ENCODE measurements around the gene LYPD8.

The LYPD8 gene

DNA sequence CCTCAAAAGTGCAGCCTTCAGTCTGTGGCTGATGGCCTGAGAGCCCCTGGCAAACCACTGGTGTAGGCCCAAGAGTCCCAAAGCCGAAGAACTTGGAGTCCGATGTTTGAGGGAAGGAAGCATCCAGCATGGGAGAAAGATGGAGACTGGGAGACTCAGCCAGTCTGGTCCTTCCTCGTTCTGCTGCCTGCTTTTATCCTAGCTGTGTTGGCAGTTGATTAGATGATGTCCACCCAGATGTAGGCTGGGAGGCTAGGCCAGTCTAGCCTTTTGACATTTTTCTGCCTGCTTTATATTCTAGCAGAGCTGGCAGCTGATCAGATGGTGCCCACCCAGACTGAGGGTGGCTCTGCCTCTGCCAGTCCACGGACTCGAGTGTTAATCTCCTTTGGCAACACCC is 1.1 kb upstream of the LYPD8 start:
- DNase-seq = no peak

DNA sequence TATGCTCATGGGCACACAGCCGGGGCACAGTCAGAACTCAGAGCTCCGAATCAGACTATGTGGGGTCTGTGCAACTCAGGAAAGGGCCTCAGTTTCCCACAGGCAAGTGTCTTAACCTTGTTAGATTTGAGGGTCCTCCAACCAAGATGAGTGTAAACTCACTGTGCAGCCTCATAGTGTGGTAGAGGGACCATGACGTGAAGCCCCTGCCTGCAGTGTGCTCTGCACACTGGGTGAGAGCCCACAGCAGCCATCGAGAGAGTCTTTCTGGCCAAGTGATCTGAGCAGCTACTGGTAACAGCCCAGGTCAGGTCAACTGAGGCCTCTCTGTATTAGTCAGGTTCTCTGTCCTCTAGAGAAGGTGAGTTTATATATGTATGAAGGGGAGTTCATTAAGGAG is 592 bp upstream of the LYPD8 start:
- no peak for DNase-seq

DNA sequence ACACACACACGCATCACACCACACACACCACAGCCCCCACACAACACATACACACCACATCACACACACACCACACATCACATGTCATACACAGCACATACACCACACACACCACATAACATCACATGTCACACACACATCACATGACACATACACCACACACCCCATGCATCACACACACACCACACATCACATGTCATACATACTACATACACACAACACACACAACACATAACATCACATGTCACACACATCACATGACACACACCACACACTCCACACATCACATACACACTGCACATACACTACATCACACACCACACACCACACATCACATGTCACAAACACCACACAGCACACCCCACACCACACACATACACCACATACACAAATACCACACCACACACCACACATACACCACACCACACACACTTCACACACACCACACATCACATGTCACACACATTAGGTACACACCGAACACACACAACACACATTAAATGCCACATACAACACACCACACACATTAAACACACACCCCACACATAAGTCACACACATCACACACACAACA is 1.8 kb downstream of the LYPD8 start:
- DNase-seq = no peak

DNA sequence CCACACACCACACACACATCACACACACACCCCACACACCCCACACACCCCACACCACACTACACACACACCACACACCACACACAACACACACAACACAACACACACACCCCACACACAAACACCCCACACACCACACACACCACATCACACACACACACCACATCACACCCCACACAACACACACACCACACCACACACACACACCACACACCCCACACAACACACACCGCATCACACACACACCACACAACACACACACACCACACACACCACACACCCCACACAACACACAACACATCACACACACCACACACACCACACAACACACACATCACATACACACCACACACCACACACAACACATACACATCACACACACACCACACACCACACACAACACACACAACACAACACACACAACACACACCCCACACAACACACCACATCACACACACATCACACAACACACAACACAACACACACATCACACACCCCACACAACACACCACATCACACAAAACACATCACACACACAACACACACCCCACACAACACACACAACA is 2.4 kb downstream of the LYPD8 start:
- DNase-seq = no peak

DNA sequence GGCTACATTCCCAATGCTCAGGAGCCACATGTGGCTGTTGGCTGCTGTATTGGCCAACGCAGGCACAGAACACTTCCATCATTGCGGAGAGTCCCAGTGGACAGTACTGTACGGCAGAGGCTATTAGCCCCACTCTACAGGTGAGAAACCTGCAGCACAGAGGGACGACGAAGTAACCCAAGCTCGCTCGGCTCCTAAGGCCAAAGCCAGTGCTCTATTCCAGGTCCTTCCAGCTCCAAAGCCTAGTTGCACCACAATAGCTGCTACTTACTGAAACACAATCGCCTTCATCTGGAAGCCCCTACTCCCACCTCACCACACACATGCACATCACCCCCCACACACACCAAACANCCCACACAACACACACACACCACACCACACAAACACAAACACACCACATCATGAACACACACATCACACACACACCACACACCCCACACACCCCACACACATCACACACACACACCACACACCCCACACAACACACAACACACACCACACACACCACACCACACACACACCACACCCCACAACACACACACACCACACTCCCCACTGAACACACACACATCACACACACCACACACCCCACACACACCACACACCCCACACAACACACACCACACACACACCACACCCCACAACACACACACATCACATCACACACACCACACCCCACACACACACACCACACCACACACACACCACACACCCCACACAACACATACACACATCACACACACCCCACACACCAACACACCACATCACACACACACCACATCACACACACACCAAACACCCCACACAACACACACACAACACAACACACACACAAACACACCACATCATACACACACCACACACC is 3.2 kb downstream of the LYPD8 start:
- no peak for DNase-seq

DNA sequence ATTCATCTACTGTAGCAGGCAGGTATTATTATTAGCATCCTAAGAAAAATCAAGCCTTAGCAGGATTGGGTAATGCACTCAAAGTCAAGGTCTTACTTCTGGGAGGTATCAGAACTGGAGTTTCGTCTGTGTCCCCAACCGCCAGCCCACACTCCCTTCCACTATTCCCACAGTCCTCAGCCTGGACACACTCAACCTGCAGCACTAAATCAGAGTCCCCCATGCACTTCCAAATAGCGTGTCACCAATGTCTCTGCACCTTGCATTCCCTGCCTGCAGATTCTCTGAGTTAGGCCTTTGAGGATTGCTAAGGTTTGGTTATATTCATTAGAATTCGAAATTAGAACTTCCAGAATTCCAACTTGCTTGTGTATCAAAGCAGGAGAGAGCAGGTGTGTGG is 3.9 kb downstream of the LYPD8 start:
- DNase-seq = no peak

DNA sequence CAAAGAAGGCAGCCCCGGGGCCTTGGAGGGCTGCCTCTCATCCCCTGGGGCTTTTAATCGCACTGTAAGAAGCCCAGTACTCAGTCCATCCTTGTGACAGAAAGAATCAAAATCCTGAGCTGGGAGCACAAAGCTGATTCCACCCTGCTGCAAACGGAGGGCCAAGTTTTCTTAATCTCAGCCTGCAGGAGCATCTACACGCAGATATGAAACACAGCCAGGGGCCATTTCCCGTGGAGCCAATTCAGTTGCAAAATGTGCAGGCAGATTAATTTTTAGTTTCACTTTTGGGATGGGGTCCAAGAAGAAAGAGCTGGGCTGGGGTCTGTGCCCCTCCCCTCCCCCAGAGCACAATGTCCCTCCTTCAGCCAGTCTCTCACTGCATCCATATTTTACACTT is 4.4 kb downstream of the LYPD8 start:
- no peak for DNase-seq

DNA sequence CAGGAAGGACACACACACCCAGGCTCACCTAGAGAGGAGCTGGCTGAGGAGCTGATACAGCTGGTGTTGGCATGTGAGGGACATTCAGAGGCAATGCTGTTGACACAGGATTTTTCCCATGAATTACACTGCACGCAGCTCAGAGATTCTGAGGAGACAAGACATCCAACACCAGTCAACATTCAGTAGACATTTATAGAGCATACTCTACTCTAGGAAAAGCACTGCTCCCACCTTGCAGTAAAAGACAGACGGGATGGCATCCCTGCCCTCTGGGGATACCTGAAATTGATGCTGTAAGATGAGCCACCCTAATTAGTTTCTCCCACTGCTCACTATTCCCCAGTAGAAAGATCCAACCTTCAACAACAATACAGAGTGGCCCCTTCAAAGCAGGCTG is 5.1 kb downstream of the LYPD8 start:
- no peak for DNase-seq

DNA sequence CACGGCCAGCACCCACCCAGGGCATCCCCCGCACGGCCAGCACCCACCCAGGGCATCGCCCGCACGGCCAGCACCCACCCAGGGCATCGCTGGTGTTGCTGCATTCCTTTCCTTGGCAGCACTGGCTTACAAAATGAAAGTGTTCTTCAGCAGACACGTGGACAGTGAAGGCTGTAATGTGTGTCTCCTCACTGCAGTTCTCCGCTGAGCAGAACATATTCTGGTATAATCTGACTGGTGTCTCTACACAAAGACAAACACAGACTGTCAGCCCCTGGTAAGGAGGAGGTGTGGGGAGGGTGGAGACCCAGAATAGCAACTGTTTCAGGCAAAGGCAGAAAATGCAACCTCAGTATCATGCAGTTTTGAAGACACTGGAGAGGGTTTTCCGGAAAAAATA is 7.3 kb downstream of the LYPD8 start:
- DNase-seq = no peak

DNA sequence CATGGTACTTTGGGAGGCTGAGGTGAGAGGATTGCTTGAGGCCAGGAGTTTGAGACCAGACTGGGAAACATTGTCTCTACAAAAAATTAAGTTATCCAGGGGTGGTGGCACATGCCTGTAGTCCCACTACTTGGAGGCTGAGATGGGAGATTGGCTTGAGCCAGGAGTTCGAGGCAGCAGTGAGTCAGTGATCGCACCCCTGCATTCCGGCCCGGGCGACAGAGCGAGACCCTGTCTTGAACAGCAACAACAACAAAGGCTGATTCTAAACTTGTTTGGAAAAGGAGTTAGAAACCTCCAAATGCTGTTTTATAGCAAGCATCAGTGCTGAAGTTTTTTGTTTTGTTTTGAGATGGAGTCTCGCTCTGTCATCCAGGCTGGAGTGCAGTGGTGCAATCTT is 14.7 kb downstream of the LYPD8 start:
- DNase-seq = no peak

DNA sequence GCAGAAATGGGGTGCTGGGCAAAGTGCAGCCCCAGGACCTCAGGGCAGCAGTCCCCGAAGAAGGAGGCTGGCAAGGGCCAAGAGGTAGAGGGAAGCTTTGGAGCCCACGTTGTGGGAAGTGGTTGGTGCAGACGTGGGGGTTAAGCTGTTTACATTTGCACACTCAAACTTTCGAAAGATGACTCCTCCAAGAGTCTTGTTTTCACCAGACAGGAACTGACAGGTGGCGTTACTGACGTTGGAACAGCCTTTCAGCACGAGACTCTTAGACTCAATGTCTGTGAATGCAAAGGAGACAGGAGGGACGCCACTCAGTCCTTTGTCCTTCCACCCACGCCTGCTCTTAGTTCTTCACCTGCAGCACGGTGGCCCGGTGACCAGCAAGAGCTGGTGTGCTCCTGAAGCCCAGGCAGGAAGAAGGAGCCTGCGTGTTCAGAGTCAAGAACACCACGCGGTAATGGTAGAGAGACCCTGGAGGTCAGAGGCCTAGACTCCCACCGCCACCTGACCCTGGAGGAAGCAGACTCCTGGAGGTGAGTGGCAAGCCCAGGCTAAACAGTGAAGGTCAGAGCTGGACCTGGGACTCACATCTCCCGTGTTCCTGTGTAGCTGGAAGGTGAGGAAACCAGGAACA is 15.9 kb downstream of the LYPD8 start:
- DNase-seq = no peak

DNA sequence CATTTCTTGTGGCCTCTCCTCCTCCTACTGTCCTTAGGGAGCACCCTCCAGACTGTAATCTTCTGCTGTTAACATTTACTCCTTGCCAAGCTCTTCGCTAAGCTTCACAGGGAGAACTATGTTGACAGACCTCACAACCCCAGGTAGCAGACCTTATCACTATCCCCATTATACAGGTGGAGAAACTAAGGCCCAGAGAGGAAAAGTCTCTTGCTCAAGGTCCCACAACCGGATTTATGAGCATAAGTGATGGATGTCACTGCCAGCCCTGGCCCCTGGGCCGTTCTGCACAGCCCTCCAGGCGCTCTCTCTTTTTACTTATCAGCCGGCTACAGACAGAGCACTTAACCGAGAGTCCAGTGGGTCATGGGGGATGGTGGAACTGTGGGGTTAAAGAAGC is 18.1 kb downstream of the LYPD8 start:
- DNase-seq = no peak

DNA sequence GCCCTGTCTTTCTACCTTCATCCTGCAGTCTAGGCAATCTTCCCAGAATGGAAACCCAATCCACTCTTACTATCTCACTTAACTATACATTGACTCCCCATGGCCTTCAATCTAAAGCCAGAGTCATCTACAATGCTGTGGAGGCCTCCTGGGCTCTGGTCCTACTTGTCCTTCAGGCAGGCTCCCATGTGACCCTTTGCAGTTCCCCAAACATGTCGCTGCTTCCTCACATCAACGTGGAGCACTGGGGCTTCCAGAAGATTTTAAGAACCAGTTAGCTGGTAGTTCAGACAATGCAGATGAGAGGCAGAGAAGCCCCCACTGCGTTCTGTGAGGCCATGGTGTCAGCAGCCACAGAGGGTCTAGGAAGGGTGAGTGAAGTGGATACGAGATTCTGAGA is 18.6 kb downstream of the LYPD8 start:
- DNase-seq = no peak

DNA sequence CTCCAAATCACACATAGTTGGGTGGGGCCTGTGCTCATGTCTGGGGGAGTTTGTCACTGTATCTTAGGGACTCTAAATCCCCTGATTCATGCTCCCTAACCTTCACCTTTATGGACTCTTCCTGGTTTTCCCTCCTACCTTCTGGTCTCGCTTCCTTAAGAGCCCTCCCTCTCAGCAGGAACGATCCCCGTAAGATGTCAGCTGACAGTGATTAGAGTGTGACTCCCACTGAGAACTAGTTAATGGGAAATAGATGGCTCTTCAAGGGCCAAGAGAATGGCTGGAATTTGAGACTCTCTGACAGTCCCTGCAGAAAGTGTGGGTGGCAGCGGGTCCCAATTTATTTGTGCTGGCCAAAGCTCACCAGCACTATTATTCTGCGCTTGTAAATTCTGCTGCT is 22.0 kb downstream of the LYPD8 start:
- no peak for DNase-seq

DNA sequence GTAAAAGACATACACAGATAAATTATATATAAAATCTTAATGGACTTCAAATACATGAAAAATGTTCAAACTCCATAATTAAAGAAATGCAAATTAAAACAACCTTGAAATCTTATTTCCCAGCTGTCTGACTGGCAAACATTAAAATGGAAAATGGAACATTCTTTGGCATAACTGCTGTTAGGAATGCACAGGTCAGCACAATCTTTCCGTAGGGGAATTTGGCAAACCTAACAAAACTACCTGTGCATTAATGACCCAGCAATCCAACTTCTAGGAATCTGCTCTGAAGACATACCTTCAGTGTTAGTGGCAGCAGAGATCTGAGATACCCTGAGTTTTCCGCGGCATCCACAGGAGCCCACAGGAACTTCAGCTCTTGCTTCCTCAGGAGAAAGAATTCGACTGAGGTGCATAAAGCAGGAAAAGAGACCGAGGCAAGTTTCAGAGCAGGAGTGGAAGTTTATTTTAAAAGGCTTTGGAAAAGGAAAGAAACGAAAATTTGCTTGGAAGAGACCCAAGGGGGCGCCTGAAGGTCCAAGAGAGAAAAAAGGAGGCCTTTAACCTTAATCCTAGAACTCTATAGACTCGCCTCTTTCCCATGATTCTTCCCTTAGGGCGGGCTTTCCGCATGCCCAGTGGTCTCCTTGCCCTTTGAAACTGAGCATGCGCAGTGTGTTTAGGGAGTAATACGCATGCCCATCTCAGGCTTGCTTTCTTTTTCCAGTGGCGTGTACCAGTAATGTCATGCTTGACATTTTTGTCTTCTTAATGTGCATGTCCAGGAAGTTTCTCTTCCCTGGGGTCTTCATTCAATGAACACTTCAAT is 24.8 kb downstream of the LYPD8 start:
- DNase-seq = no peak

DNA sequence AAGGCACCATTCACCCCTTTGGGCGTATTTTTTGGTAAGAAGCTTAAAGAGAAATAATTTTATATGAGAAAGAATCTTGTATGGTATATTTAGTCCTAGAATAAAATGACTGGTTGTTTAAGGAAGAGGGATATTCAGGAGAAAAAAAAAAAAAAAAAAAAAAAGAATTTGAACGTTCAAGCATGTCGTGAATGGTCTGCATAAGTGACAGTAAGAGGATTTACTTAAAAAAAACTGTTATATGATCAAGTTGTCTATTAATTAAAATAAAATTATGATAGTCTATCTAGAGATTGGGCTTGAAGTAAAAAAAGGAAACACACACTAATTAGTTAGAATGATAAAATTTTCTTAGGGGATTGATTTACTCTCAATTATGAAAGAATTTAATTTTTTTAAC is 41.3 kb downstream of the LYPD8 start:
- no peak for DNase-seq

DNA sequence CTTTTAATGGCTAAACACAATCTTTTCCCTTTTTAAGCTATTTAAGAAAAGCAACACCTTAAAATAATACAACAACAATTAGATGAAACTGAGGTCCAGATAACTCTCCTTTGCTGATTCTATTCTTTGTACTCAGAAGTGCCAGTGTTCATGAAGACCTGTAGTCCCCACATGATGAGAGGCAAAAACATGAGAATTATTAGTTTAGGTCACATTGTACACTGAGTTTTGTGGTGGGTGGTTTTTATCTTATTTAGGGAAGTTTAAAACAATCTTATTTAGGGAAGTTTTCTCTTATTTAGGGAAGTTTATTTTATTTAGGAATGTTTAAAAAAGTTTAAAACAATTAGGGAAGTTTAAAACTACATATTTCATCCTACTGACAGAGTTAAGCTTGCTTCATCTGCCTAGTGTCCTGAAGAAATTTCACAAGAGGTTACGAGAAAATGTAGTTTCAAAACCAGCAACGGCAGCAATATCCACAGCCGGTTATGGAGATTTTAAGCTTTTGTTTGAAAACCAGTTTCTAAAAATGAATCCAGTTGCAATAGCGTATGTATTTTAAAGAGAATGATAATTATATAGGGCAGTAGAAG is 45.2 kb downstream of the LYPD8 start:
- no peak for DNase-seq

DNA sequence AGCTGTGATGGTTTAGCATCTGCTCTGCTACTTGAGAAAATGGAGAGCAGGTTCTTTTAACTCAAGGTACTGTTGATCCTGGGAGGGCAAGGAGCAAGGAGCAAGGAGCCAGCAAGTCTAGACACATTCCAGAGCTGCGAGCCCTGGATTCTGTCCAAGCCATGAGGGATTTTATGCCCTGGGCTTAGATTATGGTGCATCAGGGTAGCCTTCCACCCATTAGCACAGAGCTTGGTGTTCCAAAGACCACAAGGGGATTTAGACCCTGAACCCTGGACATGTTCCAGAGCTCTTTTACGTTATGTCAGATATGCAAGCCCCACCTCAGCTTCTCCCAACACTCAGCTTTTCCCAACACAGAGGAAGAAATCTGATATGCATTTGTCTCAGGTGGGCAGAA is 51.0 kb downstream of the LYPD8 start:
- DNase-seq = no peak

DNA sequence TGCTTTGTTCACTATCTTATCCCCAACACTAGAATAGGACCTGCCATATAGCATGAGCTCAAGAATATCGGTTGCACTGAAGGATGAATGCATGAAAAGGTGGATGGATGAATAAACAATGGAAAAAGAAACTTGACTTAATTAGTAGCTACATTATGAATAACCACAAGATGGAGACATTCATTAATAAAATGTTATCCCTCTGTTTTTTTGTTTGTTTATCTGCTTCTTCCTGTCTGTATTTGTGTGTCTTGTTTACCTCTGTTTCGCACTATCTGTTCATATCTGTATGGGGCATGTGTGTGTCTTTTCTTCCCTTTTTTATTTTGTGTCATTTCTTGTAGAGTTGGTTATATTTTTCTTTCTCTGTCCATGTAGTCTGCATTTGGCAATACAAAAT is 51.9 kb downstream of the LYPD8 start:
- no peak for DNase-seq

DNA sequence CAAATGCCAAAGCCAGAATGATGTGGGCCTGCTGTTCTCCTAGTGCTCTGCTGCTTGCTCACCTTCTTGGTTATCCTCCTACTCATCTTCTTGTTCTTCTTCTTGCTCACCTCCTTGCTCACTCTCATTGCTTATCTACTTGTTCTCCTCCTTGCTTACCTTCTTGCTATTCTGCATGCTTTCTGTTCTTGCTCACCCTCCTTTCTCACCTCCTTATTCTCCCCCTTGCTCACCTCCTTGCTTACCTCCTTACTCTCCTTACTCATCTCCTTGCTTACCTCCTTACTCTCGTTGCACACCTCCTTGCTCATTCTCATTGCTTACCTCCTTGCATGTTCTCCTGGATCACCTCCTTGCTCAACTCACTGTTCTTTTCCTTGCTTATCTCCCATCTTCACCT is 52.8 kb downstream of the LYPD8 start, which contains the start of gene OR14I1:
Gene OR14I1, minus strand, starts transcription at position 53 of the 400 bp plus-strand sequence.
- DNase-seq = no peak

DNA sequence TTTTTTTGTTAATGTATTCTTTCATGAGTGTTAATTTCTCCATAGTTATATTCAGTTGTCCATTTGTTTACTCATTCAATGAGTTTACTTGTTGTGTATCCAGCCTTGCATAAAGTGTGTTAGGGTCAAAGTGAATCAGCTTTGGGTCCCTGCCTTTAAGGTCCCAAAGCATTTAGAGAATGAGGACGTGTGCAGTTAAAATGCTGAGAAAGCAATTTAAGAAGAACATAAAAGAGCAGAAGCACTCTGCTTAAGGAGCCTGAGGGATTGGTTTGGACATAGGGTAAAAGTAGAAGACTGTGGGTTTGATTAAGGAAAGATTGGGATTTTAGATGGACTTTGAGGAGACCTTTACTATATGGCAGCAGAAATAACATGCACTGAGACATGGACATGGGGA is 56.5 kb downstream of the LYPD8 start:
- no peak for DNase-seq

DNA sequence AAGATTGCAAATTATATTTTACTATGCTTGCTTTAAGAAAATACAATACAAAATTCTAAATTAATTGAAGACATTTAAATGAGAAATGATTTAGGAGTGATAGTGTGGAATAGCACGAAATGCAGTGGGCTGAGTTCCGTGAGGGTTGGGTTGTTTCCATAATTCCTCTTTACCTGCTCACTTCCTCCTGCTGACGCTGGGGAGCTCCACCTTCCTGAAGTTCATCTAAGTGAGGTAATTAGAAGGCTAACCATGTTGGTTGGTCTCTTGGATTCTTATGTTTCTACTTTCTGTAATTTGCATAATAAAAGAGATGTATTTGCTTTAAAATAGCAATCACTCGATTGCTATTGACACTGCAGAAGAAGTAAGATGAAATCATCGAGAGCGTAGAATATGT is 57.7 kb downstream of the LYPD8 start:
- no peak for DNase-seq

DNA sequence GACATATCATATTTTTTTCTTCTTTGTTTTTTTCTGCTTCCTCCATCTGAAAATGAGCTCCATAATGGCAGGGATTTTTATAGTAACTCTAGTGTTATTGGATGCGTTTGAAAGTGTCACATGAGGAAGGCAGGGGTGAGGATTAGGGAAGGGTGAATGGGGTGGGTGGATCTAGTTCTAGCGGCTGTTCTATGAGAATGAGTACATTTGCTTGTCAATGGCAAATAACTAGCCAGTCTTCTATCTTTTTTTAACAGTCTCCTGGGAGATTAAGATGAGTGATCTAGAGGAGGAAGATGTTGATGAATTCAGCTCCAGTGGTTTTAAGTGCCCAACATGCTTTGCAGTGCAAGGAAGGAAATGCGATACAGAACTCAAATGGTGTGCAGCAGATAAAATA is 58.8 kb downstream of the LYPD8 start:
- no peak for DNase-seq

All from right hindlimb (tissue), 1 donor.